ENCODE data around the gene ALKBH4. TPM values are rescaled to one million over a fixed set of nuclear protein-coding genes. Genes with fewer than 3 reads are reported as not detected.
A peak's percentile ranks its signal among the peaks of the same experiment; 100 is the strongest.

Gene ALKBH4
- total RNA-seq, 5 donors from 2014 or later (not counting 1 experiment from before 2014, with no cell fraction given): 5.6 to 13.5 (median 12.2) TPM

- no peak for DNase-seq
- H3K4me1 ChIP-seq (ENCODE audit: control insufficient read depth in 1 of 2, extremely low read depth in 1 of 2, insufficient read depth in 2 of 2, low read length in 2 of 2): peaks cover 0 to 3% of the 10 kb centered on the region in 2 experiments
- no peak for ATAC-seq (replicated peaks in 1 of 4)
- H3K4me1 Mint-ChIP-seq: peaks cover 0 to 4% (median 0%) of the 10 kb centered on the region in 3 donors
- no peak overlapping the region for H3K27ac ChIP-seq (ENCODE audit: low read length)
- peaks cover 17 to 19% of the 10 kb centered on the region in 2 donors for H3K36me3 ChIP-seq (ENCODE audit: control insufficient read depth in 2 of 2, extremely low read depth in 1 of 2, insufficient read depth in 1 of 2, low read length in 1 of 2)
- POLR2A ChIA-PET: interaction anchor here in 1 of 2 donors (0.6 kb wide), 1 partner anchor 64 kb away, joined by 4 read pairs; no protein-coding TSS in a partner anchor
- WGBS (ENCODE audit: insufficient coverage): 96% methylated on average over 4 of the region's 6 CpGs
- H3K4me3 Mint-ChIP-seq: no peak overlapping the region
- no peaks in the 10 kb centered on the region for H3K9me3 Mint-ChIP-seq
- CTCF ChIA-PET: interaction anchor here (0.7 kb wide), 3 partner anchors 37 to 1291 kb away, joined by 3 to 4 read pairs (median 4); no protein-coding TSS in a partner anchor
- no peaks in the 10 kb centered on the region for H3K27me3 Mint-ChIP-seq
- H3K9me3 ChIP-seq: no peaks in the 10 kb centered on the region
- no peak overlapping the region for H3K27ac Mint-ChIP-seq
- H3K36me3 Mint-ChIP-seq: peaks cover 5% of the 10 kb centered on the region
- no peaks in the 10 kb centered on the region for H3K27me3 ChIP-seq (replicated peaks in 1 of 2; ENCODE audit: control insufficient read depth in 2 of 2, extremely low read depth in 1 of 2, insufficient read depth in 2 of 2, low read length in 1 of 2)
- H3K4me3 ChIP-seq (ENCODE audit: control insufficient read depth in 1 of 2, extremely low read depth in 1 of 2, low read length in 1 of 2): no peak overlapping the region
Measured at GRCh38 chr7:102452451-102452850, 12.2 kb downstream of the ALKBH4 start.

DNA sequence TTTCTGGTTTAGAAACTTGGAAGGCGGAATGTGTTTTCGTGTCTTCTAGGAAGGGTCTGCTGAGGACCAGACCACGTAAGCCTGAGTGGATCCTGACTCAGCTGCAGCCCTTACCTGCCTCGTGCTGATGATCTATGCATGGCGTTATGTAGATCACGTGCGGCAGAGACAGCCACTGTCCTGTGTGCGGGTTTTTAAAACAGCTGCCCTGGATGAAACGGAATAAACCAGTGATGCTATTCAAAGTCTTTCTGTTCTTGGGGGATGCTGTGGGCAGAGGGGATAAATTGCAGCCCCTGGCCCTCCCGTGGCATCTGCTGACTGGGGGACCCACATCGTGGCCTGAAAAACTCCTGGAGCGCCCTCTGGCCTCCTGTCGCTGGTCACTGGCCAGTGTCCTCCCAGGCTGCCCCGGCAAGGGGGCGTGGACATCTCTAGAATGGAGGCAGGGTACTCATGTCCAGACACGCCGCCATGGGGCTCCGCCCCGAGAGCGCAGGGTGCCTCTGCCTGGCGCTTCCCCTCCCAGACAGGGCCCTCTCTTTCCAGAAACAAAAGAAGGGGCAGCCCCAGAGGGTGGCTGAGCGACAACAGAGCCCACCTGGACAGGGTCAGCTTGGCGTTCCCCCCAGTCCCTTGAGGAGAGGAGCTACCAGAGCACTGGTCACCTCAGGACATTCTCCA is 13.2 kb downstream of the ALKBH4 start:
- DNase-seq (no peak), ATAC-seq (replicated peaks in 1 of 4) (no peak)
- H3K27ac Mint-ChIP-seq: no peak overlapping the region
- Histone ChIP-seq H3K9me3 (no peaks in the 10 kb centered on the region), H3K27me3 (replicated peaks in 1 of 2; ENCODE audit: control insufficient read depth in 2 of 2, extremely low read depth in 1 of 2, insufficient read depth in 2 of 2, low read length in 1 of 2) (no peaks in the 10 kb centered on the region), H3K36me3 (ENCODE audit: control insufficient read depth in 2 of 2, extremely low read depth in 1 of 2, insufficient read depth in 1 of 2, low read length in 1 of 2) (peaks cover 11 to 22% of the 10 kb centered on the region in 2 donors), H3K4me1 (ENCODE audit: control insufficient read depth in 1 of 2, extremely low read depth in 1 of 2, insufficient read depth in 2 of 2, low read length in 2 of 2) (peaks cover 0 to 3% of the 10 kb centered on the region in 2 experiments), H3K4me3 (ENCODE audit: control insufficient read depth in 1 of 2, extremely low read depth in 1 of 2, low read length in 1 of 2) (no peak overlapping the region), H3K27ac (ENCODE audit: low read length) (no peak overlapping the region)
- H3K4me3 Mint-ChIP-seq: no peak overlapping the region
- no peaks in the 10 kb centered on the region for H3K9me3 Mint-ChIP-seq
- H3K36me3 Mint-ChIP-seq: peaks cover 5% of the 10 kb centered on the region
- ChIA-PET POLR2A (no interaction called here), CTCF (interaction anchor here (0.5 to 1.0 kb wide), 4 partner anchors 36 to 1290 kb away, joined by 3 to 7 read pairs (median 4); no protein-coding TSS in a partner anchor)
- peaks cover 0 to 4% (median 0%) of the 10 kb centered on the region in 3 donors for H3K4me1 Mint-ChIP-seq
- WGBS (ENCODE audit: insufficient coverage): 95% methylated on average over 20 of the region's 23 CpGs
- H3K27me3 Mint-ChIP-seq: no peaks in the 10 kb centered on the region

- H3K27me3 ChIP-seq (replicated peaks in 1 of 2; ENCODE audit: control insufficient read depth in 2 of 2, extremely low read depth in 1 of 2, insufficient read depth in 2 of 2, low read length in 1 of 2): no peaks in the 10 kb centered on the region
- H3K4me1 ChIP-seq (ENCODE audit: control insufficient read depth in 1 of 2, extremely low read depth in 1 of 2, insufficient read depth in 2 of 2, low read length in 2 of 2): peaks cover 0 to 3% of the 10 kb centered on the region in 2 experiments
- CTCF ChIA-PET: interaction anchor here (0.5 to 1.9 kb wide), 11 partner anchors 13 to 53 kb away, joined by 3 to 13 read pairs (median 4); no protein-coding TSS in a partner anchor
- peaks cover 8 to 18% of the 10 kb centered on the region in 2 donors for H3K36me3 ChIP-seq (ENCODE audit: control insufficient read depth in 2 of 2, extremely low read depth in 1 of 2, insufficient read depth in 1 of 2, low read length in 1 of 2)
- no peaks in the 10 kb centered on the region for H3K27me3 Mint-ChIP-seq
- H3K9me3 Mint-ChIP-seq: no peaks in the 10 kb centered on the region
- peak in 34 of 35 experiments; percentile 20 to 71 (median 48) for DNase-seq
- H3K4me3 Mint-ChIP-seq: no peak overlapping the region
- POLR2A ChIA-PET: no interaction called here
- H3K4me1 Mint-ChIP-seq: peaks cover 0 to 4% (median 3%) of the 10 kb centered on the region in 3 donors
- no peak overlapping the region for H3K27ac Mint-ChIP-seq
- H3K4me3 ChIP-seq (ENCODE audit: control insufficient read depth in 1 of 2, extremely low read depth in 1 of 2, low read length in 1 of 2): no peak overlapping the region
- H3K36me3 Mint-ChIP-seq: peaks cover 5% of the 10 kb centered on the region
- no peaks in the 10 kb centered on the region for H3K9me3 ChIP-seq
- ATAC-seq (replicated peaks in 1 of 4): peak; percentile 86 to 98 (median 89)
- WGBS (ENCODE audit: insufficient coverage): 73% methylated on average over 6 of the region's 6 CpGs
- H3K27ac ChIP-seq (ENCODE audit: low read length): no peak overlapping the region
Measured at GRCh38 chr7:102450242-102450641, 14.4 kb downstream of the ALKBH4 start.

GRCh38 chr7:102449136-102449535 is 15.5 kb downstream of the ALKBH4 start:
- ATAC-seq (replicated peaks in 1 of 4) (no peak), DNase-seq (no peak)
- no peaks in the 10 kb centered on the region for H3K27me3 Mint-ChIP-seq
- ChIA-PET CTCF (interaction anchor here (1.3 to 1.9 kb wide), 3 partner anchors 30 to 45 kb away, joined by 3 to 13 read pairs (median 9); no protein-coding TSS in a partner anchor), POLR2A (interaction anchor here in 1 of 2 donors (0.7 kb wide), 1 partner anchor 12 kb away, joined by 3 read pairs; no protein-coding TSS in a partner anchor)
- Histone ChIP-seq H3K9me3 (no peaks in the 10 kb centered on the region), H3K27me3 (replicated peaks in 1 of 2; ENCODE audit: control insufficient read depth in 2 of 2, extremely low read depth in 1 of 2, insufficient read depth in 2 of 2, low read length in 1 of 2) (no peaks in the 10 kb centered on the region), H3K4me3 (ENCODE audit: control insufficient read depth in 1 of 2, extremely low read depth in 1 of 2, low read length in 1 of 2) (no peak overlapping the region), H3K4me1 (ENCODE audit: control insufficient read depth in 1 of 2, extremely low read depth in 1 of 2, insufficient read depth in 2 of 2, low read length in 2 of 2) (peaks cover 0 to 3% of the 10 kb centered on the region in 2 experiments), H3K27ac (ENCODE audit: low read length) (no peak overlapping the region), H3K36me3 (ENCODE audit: control insufficient read depth in 2 of 2, extremely low read depth in 1 of 2, insufficient read depth in 1 of 2, low read length in 1 of 2) (peaks cover 11 to 21% of the 10 kb centered on the region in 2 donors)
- peaks cover 0 to 4% (median 3%) of the 10 kb centered on the region in 3 donors for H3K4me1 Mint-ChIP-seq
- H3K4me3 Mint-ChIP-seq: no peak overlapping the region
- no peaks in the 10 kb centered on the region for H3K9me3 Mint-ChIP-seq
- H3K27ac Mint-ChIP-seq: no peak overlapping the region
- 97% methylated on average over 15 of the region's 15 CpGs for WGBS (ENCODE audit: insufficient coverage)
- H3K36me3 Mint-ChIP-seq: peaks cover 10% of the 10 kb centered on the region

DNA sequence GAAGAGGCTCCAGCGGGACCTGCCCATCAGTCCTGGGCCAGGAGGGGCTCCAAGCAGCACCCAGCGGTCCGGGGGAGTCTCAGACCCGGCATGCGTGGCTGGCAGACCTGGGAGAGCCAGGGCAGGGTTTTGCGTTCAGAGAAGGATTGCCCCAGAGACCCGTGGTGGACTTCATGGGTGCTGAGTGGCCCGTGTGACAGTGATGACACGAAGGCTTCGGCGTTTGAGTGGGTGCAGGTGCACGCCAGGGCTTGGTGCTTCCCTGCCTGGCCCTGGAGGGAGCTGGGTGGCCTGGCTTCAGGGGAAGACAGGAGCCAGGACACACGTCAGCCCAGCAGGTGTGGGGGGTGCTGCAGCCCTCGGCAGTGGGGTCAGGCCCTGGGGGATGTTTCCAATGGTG is 17.4 kb downstream of the ALKBH4 start:
- Histone ChIP-seq H3K4me1 (ENCODE audit: control insufficient read depth in 1 of 2, extremely low read depth in 1 of 2, insufficient read depth in 2 of 2, low read length in 2 of 2) (peaks cover 0 to 3% of the 10 kb centered on the region in 2 experiments), H3K27ac (ENCODE audit: low read length) (no peak overlapping the region), H3K9me3 (no peaks in the 10 kb centered on the region), H3K36me3 (ENCODE audit: control insufficient read depth in 2 of 2, extremely low read depth in 1 of 2, insufficient read depth in 1 of 2, low read length in 1 of 2) (peaks cover 11 to 21% of the 10 kb centered on the region in 2 donors), H3K27me3 (replicated peaks in 1 of 2; ENCODE audit: control insufficient read depth in 2 of 2, extremely low read depth in 1 of 2, insufficient read depth in 2 of 2, low read length in 1 of 2) (no peaks in the 10 kb centered on the region), H3K4me3 (ENCODE audit: control insufficient read depth in 1 of 2, extremely low read depth in 1 of 2, low read length in 1 of 2) (no peak overlapping the region)
- no peak for ATAC-seq (replicated peaks in 1 of 4)
- no peak for DNase-seq
- CTCF ChIA-PET: no interaction called here
- WGBS (ENCODE audit: insufficient coverage): 95% methylated on average over 13 of the region's 14 CpGs
- Mint-ChIP-seq H3K27me3 (no peaks in the 10 kb centered on the region), H3K4me3 (no peak overlapping the region), H3K36me3 (peaks cover 10% of the 10 kb centered on the region), H3K27ac (no peak overlapping the region), H3K9me3 (no peaks in the 10 kb centered on the region), H3K4me1 (peaks cover 0 to 4% (median 3%) of the 10 kb centered on the region in 3 donors)
- POLR2A ChIA-PET: no interaction called here

GRCh38 chr7:102446387-102447156 is 18.1 kb downstream of the ALKBH4 start:
- no peak overlapping the region for H3K27ac ChIP-seq (ENCODE audit: low read length)
- Mint-ChIP-seq H3K4me3 (no peak overlapping the region), H3K27ac (no peak overlapping the region), H3K36me3 (peaks cover 15% of the 10 kb centered on the region), H3K27me3 (no peaks in the 10 kb centered on the region), H3K4me1 (peaks cover 0 to 5% (median 4%) of the 10 kb centered on the region in 3 donors), H3K9me3 (no peaks in the 10 kb centered on the region)
- ChIA-PET POLR2A (no interaction called here), CTCF (interaction anchor here in 1 of 2 donors (0.7 kb wide), 1 partner anchor 20 kb away, joined by 5 read pairs; no protein-coding TSS in a partner anchor)
- H3K36me3 ChIP-seq (ENCODE audit: control insufficient read depth in 2 of 2, extremely low read depth in 1 of 2, insufficient read depth in 1 of 2, low read length in 1 of 2): peaks cover 11 to 21% of the 10 kb centered on the region in 2 donors
- no peak overlapping the region for H3K4me3 ChIP-seq (ENCODE audit: control insufficient read depth in 1 of 2, extremely low read depth in 1 of 2, low read length in 1 of 2)
- DNase-seq (no peak), ATAC-seq (replicated peaks in 1 of 4) (no peak)
- H3K4me1 ChIP-seq (ENCODE audit: control insufficient read depth in 1 of 2, extremely low read depth in 1 of 2, insufficient read depth in 2 of 2, low read length in 2 of 2): peaks cover 0 to 3% of the 10 kb centered on the region in 2 experiments
- no peaks in the 10 kb centered on the region for H3K27me3 ChIP-seq (replicated peaks in 1 of 2; ENCODE audit: control insufficient read depth in 2 of 2, extremely low read depth in 1 of 2, insufficient read depth in 2 of 2, low read length in 1 of 2)
- 97% methylated on average over 39 of the region's 41 CpGs for WGBS (ENCODE audit: insufficient coverage)
- H3K9me3 ChIP-seq: no peaks in the 10 kb centered on the region
